WI38 (cell line): ENCODE measurements around the gene RNF125.
"Not testable (repeated sequence)": the region's sequence is repeated elsewhere in the genome, so short reads cannot be mapped to it uniquely, and the experiment has no call there.

Experiments used
- H3K4me3 ChIP-seq: 2 replicates; pipeline ENCODE4 v1.5.1; 2011; ENCODE audit warnings: low read depth, mild to moderate bottlenecking, control low read depth, low read length
- CTCF ChIP-seq: IDR thresholded peaks from 2 replicates; pipeline ENCODE4 v1.5.1; 2012; ENCODE audit warnings: low read depth, mild to moderate bottlenecking, control low read depth, low read length

Gene RNF125

DNA sequence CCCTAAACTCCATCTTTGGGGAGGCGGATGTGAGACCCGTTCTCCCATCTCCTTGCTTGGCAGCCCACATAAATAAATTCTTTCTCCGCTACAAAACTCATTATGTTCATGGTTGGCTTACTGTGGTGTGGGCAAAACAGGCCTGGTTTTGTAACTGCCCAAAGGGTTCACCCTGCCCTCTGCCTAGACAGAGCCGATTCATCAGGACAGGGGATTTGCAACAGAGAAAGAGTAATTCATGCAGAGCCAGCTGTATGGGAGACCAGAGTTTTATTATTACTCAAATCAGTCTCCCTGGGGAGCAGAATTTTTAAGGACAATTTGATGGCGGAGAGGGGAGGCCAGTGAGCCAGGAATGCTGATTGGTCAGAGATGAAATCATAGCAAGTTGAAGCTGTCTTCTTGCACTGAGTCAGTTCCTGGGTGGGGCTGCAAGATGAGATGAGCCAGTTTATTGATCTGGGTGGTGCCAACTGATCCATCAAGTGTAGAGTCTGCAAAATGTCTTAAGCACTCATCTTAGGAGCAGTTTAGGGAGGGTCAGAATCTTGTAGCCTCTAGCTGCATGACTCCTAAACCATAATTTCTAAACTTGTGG lies 8.4 kb upstream of the RNF125 start:
- TF ChIP-seq CTCF, result no peak
- no peak overlapping the region for H3K4me3 ChIP-seq

DNA sequence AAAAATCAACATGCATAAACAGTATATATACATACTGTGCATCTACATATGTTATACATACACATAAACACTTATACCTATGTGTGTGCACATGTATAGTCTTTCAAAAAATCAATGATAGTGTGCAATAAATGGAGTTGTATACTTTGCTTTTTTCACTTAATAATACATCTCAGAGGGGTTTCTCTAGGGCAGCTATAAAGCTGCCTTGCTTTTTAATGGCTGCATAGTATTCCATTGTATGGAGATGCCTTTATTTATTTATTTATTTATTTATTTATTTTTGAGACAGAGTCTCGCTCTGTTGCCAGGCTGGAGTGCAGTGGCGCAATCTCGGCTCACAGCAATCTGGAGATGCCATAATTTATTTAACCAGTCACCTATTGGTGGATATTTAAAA lies 7.4 kb upstream of the RNF125 start:
- no peak overlapping the region for H3K4me3 ChIP-seq
- TF ChIP-seq CTCF, result no peak

- H3K4me3 ChIP-seq, result peak overlapping the region; percentile 56
These were observed 775 bp downstream of the RNF125 start for GRCh38 chr18:32019251-32019948.

DNA sequence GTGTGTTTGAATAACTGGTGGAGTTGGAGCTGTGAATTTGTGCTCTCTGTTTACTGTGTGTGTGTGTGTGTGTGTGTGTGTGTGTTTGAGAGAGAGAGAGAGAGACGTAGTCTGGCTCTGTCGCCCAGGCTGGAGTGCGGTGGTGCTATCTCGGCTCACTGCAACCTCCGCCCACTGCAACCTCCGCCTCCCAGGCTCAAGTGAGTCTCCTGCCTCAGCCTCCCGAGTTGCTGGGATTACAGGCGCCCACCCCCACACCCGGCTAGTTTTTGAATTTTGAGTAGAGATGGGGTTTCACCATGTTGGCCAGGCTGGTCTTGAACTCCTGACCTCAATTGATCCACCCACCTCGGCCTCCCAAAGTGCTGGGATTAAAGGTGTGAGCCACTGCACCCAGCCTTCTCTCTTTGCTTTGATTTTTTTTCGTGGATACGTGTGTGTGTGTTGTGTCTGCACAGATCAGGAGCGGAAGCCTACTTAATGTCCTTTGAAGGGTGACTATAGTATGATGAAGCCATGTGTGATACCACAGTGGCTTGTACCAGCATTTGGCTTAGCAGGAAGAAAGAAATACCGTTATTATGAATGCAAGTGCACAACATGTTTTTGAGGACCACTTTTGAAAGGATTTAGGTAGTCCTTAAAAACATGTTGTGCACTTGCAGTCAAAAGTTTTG lies 1.5 kb downstream of the RNF125 start:
- H3K4me3 ChIP-seq, result not testable (repeated sequence)

More at GRCh38 chr18:32019251-32019948, 775 bp downstream of the RNF125 start:
- no peak for TF ChIP-seq CTCF

- no peak overlapping the region for H3K4me3 ChIP-seq
- TF ChIP-seq CTCF, result no peak
These were observed 3.3 kb downstream of the RNF125 start for GRCh38 chr18:32021756-32022564.

DNA sequence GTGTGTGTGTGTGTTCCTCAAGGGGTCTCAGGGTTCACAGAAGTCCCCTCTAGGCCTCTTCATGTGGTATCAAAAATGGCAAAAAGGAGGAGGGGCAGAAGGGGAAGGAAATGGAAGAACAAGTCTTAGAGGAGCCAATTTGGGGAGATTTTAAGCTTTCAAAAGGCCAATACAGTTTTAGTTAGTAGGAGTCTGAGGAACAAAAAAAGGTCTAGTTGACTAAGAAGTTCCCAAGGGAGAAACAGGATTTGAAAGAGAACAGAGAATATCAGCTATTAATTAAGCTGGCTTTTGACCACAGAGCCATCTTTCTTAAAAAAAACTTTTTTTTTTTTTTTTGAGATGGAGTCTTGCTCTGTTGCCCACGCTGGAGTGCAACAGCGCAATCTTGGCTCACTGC lies 7.1 kb downstream of the RNF125 start:
- H3K4me3 ChIP-seq, result no peak overlapping the region
- no peak for TF ChIP-seq CTCF

GRCh38 chr18:32026491-32027086 lies 8.0 kb downstream of the RNF125 start:
- no peak overlapping the region for H3K4me3 ChIP-seq
- TF ChIP-seq CTCF, result no peak
